GM18502 (cell line): Measurements from ENCODE around the gene FAM53B.
A peak's percentile ranks its signal among the peaks of the same experiment; 100 is the strongest.

Source experiments
- ATAC-seq: cut with Tn5 transposase; IDR thresholded peaks from one replicate; pipeline ENCODE4 v1.9.1; 2021; ENCODE audit warnings: mild to moderate bottlenecking; ENCODE audit not compliant: unreplicated experiment, poor library complexity

FAM53B gene

DNA sequence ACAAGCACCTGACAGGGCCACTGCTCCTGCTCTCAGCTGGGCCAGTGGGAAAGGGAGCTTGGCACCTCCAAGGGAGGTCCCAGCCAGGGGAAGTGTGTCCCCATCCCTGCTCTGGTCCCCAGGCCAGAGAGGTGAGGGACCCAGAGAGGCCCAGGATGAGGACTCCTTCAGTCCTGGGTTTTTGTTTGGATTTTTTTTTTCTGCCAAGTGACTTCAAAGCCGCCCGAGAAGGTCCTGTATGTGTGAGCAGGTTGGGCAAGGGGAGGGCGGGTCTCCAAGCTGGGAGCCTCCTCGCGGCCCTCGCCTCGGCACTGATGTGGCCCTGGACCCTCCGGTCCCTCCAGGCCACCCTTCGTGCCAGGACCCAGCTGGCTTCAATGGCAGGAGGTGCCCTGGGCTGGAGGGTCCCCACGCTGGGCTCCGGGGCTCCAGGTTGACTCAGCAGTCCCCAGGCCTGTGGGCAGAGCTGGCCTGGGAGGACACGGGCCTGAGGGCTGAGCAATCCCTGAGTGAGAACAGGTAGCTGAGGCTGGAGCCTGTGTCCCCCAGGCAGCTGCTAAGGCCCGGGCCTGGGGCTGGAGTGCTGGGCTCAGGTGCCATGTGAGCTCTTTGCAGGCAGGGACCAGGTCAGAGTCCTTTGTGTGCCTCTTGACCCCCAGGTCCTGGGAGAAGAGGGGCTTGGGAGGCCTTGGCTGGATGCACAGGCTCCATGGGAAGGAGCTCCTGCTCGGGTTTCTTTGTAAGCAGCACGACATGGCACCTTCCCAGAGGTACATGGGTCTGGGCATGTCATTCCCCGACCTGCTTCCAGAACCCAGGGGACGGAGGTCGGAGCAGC lies 140.6 kb downstream of the FAM53B start:
- no peak for ATAC-seq

DNA sequence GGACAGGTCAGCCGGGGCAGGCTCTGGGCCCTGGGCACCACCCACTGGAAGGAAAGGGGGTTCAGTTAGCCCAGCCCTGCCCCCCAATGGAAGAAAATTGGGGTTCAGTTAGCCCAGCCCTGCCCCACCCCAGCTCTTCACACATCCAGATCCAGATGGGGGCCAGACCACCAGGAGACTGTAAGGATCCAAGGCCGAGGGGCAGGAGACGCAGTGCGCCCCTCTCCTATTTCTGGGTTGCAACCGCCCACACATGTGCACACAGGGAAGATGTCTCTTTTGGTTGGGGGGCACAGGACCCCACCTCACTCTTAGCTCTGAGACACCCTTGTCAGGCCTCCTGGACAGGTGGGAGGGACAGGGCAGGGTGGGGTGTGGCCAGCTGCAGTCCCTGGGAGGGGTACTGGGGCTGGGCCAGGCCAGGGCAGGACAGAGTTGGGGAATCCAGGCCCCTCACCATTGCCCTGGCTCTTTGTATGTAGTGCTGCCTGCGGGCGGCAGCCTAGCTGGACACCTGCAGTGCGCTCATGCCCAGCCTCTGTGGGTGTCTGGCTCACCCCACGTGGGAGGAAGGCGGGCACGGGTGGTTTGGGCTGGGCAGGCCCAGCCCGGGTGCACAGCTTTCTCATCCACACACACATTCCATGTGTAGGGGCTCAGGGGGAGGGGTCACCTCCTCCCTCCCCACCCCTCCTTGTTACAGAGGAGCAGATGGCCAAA lies 141.4 kb downstream of the FAM53B start:
- ATAC-seq, result no peak

DNA sequence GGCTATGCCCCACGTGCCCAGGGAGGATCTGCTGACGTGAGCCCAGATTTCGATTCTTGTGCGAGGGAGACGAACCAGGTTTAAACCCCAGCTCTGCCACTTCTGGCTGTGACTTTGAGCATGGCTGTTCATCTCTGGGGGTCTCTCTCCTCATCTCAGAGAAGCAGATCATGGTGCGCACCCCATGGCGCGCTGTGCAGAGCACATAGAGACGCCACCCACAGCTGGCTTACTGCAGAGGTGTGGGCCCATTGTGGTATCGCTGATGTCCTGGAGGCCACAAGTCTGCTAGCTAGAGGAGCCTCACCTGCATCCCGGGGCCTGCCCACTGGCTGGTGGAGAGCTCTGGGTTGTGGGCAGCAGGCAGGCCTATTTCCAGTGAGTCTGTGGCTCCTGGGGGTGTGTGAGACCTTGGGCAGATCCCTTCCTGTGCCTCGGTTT lies 142.0 kb downstream of the FAM53B start:
- ATAC-seq, result no peak

DNA sequence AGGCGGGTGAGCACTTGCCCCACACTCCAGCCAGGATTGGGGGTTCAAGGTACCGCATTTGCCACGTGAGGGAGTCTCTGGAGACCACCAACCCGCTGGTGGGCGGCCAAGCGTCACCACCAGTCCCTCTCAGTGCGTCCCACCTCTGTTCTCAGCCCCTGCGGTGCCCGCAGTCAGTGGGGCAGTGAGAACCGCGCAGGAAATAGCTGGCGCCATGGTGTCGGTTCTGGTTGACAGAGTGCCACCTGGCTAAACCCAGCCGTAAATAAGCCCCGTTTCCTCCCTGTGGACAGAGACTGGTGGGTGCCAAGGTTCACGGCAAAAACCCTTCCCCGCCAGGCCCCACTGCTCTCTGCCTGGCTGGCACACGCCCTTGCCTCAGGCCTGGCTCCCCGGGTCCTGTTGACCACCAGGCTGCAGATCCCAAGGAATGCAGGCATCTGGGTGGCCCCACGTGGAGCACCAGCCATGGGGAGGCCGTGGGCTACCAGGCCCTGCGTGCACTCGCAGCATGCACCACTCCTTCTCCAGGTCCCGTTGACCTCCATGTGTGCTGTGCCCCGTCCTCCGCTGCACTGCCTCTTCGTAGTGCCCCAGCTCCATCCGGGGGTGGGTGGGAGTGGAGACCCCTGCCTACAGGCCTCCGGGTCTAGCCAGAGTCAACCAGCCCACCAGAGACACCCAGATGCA lies 142.6 kb downstream of the FAM53B start:
- ATAC-seq, result peak; percentile 42

DNA sequence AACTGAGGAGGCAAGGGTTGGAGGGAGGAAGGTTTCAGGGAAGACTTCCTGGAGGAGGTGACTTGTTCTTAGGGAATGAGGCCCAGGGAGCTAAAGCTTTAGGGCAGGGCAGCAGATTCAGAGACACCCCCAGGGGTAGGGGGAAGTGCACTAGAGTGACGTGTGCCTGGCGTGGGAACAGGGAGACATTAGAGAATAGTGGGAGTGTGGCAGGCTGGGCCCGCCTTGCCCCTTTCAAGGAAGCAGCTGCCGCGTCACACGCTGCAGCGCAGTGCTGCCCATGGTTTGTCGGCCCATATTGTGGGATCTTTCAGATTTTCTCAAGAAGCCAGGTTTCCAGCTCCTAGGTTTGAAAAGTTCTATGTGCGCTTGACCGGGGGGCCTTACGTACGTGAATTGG lies 143.2 kb downstream of the FAM53B start:
- ATAC-seq, result no peak

DNA sequence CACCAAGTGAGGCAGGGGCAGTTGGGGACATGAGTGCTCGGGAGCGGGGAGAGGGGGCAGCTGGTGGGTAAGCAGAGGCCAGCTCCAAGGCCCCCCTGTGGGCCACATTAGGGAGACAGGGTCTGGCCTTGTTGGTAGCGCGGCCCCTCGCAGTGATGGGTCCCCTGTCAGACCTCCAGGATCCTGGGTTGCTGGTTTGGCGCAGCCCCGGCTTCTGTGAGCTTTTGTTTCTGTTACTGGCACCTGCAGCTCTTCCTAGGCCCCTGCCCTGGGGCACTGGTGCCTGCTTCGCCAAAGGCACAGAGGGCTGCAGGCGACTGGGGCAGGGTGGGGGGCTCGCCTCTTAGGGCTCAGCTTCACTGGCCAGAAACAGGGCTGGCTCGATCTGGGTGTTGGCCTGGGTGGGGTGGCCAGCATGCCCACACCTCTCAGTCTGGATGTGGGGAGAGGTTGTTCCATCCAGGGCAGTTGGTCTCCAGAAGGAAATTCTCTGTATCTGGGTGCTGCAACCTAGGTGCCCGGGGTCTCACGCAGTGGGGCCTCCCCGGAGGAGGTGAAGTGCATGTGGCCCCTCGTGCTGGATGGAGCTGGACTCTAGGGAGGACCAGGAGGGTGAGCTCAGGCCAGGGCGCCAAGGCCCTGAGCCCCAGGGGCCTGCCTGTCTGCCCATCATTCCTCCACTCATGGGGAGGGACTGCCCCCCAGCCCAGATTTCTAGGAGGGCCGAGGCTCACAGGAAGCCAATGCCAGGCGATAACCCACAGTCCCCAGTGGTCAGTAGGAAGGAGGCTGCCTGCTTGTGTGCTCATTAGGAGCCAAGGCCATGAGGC lies 143.9 kb downstream of the FAM53B start:
- ATAC-seq, result no peak

DNA sequence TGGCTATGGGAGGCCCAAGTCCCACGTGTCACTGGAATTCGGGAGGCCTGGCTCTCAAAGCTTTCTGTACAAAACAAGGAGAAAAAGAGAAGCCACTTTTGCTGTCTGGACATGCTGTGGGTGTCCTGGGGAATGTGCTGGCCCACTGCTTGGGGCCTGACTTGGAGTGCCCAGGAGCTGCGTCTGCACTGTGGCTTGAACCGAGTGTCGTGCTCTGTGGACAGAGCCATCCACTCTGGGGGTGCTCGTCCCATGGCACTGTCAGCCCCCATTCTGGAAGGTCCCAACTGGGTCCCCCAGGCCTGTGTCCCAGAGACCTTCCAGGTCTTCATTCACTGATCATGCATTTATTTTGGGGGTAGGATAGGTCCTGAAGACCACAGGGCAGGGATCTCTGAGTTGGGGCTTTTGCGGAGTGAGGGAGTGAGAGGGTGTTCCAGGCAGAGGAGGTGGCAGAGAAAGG lies 144.6 kb downstream of the FAM53B start:
- ATAC-seq, result no peak

DNA sequence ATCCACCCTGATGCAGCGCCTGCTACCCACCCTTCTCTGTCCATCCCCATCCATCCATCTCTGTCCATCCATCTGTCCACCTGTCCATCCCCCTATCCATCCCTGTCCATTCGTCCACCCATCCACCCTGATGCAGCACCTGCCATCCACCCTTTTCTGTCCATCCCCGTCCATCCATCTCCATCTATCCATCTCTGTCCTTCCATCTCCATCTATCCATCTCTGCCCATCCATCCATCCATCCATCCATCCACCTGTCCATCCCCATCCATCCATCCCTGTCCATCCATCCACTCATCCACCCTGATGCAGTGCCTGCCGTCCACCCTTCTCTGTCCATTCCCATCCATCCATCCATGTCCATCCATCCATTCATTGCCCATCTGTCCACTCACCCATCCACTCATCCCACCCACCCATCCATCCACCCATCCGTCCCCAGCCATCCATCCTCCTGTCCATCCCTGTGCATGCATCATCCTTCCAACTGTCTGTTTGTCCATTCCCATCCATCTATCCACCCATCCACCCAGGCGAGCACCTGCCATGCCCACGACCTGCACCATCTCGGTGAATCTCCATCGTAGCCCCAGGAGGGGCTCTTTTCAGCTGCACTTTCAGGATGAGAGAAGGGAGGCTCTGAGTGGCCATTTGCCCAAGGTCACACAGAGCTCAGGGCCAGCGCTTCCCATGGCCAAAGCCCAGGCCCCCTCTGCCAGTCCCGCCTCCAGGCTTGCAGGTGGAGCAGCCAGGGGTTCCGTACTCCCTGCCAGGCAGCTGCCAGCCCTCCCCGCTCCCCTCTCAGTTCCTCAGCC lies 145.2 kb downstream of the FAM53B start:
- ATAC-seq, result no peak

DNA sequence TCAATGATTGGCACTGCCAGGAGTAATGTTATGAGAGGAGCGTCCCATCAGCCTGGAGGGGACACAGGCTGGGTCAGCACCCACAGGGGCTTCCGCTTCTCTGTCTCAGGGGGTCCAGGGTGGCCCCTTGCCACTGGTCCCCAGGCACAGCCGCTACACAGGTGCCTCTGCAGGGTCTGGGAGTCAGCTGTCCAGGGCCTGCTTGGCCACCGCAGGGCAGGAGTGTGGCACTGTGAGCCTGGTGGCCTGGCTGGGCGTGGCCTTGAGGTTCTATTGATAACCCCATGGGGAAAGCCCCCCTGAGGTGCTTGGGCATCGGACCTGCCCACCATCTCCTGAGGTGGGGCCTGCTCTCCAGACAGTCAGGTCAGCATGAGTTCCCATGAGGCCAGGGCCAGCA lies 146.0 kb downstream of the FAM53B start:
- no peak for ATAC-seq

DNA sequence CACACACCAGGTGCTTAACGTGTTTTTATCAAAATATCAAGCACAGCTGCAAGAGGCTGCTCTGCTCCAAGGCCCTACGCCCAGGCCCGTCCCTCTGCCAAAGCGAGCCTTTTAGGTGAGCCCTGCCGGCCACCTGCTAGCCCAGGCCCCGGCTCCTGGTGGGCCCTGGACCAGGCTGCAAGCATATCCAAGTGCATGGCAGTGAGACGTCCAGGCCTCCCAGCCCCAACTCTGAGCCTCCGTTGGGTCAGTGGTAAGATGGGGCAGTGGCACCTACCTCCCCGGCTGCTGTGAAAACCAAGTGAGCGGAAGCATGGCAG lies 146.4 kb downstream of the FAM53B start:
- no peak for ATAC-seq

DNA sequence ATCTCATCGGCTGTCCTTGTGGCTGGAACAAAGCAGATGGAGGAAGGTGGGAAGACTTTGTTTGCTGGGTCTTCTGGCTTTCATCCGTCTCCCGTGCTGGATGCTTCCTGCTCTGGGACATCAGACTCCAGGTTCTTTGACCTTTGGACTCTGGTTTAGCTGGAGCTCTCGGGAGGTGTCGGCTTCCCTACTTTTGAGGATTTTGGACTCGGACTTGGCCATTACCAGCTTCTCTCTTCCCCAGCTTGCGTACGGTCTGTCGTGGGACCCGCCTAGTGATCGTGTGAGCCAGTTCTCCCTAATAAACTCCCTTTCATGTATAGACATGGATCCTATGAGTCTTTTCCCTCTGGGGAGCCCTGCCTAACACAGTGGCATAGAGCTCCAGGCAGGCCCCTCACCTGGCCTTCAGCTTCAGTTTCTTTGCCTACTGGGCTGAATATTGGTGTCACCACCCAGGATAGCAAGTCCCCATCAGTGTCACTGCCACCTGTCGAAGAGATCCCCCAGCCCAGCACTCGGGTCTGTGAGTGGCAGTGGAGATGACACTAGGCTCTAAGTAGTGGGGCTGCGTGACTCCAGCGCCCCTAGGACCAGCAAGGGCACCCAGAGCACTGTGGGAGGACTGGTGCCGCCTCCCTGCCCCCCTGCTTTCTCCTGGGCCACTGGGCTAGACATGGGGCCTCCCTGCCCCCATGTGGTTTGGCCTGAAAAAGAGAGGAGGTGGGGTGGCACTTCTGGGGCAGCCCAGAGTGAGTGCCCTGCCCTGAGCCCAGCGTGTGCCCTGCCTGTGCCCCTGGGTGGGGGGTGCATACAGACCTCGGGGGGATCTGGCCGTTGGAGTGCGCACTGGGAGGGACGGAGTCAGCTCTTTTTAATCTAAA lies 147.0 kb downstream of the FAM53B start:
- ATAC-seq, result no peak

DNA sequence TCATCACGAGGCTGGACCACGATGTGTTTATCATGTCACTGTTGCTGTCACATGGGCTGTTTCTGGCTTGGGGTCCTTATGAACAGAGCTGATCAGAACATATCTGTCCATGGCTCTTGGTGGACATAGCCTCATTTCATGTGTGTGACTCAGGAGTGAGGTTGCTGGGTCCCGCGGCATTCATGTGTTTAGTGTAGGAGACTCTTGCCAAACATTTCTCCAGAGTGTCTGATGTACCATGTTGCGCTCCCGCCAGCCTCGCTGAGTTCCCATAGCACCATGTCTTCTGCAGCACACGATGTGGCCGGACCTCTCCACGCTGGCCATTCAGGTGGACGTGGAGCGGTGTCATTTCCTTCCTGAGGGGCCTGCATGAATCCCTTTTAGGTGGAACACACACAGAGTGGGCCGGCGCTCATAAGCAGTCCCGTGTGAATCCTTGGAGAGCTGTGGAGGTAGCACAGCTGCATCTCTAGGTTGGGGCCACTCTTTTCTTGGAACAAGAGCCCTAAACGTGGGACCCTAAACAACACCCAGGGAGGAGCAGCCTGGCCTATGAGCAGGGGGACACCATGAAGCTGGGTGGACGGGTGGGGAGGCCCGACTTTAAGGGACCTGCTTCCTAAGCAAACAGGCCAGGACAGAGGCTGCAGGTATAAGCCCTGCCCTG lies 147.9 kb downstream of the FAM53B start:
- no peak for ATAC-seq

DNA sequence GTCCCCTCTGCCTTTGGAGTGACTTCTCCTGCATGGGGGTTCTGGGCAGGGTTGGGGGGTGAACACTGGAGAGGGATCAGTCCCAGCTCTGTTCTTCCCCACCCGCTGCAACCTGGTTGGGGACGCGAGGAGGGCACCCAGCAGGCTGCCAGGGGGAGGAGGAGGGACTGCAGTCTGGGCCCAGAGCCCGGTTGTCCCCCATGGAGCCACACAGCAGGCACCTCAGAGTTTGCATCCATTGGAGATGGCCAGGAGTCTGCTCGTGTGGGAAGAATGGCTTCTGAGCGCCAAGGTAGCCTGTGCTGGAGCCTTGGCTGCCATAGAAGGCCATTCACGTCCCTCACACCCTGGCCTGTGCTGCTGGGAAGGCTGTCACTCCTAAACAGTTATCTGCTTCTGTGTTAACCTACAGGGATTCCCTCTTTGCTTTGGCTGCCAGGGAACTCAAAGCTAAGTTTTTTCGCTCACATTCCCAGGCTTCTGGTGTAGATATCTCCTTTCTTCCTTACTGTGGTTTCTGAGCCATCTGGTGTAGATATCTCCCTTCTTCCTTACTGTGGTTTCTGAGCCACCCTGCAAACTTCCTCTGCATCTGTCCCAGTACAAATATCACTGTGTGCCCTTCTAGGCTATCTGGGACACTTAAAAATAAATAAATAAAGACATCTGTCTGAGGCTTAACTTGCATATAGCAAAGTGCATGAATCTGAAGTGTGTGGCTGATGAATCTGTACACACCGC lies 148.9 kb downstream of the FAM53B start:
- no peak for ATAC-seq

DNA sequence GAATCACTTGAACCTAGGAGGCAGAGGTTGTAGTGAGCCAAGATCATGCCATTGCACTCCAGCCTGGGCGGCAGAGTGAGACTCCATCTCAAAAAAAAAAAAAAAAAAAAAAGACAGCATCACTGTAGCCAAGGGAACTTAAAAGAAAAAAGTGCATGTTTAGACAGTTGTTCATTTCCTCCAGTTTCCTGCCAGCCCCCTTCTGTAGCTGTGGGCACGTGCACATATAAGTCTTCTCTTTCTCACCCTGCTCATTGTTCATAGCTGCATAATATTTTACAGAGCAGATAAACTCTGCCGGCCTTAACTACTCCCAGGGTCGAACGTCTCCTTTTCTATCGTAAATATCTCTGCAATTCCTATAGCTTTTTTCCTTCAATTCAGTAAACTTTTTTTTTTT lies 149.9 kb downstream of the FAM53B start:
- no peak for ATAC-seq

DNA sequence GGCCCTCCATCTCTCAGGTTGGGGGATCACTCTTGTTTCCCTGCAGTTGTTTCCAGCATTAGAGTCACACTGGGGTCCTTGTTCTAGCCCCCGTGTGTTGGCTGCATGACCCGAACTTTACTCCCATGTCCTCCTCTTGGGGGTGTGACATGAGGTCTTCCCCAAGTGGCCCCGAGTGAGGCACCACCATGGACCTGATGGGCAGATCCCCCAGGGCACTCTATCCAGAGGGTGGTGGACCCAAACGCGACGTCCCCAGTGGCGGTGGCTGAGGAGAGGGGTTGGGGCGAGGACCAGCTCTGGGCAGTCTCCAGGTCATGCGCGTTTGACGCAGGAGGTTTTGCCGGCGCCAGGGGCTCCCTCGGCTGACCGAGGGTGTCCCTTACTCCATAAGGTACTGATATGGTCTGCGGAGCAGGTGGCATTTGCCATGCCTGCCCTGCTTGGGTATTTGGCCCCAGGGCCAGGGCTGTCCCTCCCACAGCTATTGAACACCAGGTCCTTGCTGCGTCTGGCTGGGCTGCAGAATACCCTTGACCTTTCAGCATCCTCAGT lies 150.7 kb downstream of the FAM53B start:
- ATAC-seq, result no peak

DNA sequence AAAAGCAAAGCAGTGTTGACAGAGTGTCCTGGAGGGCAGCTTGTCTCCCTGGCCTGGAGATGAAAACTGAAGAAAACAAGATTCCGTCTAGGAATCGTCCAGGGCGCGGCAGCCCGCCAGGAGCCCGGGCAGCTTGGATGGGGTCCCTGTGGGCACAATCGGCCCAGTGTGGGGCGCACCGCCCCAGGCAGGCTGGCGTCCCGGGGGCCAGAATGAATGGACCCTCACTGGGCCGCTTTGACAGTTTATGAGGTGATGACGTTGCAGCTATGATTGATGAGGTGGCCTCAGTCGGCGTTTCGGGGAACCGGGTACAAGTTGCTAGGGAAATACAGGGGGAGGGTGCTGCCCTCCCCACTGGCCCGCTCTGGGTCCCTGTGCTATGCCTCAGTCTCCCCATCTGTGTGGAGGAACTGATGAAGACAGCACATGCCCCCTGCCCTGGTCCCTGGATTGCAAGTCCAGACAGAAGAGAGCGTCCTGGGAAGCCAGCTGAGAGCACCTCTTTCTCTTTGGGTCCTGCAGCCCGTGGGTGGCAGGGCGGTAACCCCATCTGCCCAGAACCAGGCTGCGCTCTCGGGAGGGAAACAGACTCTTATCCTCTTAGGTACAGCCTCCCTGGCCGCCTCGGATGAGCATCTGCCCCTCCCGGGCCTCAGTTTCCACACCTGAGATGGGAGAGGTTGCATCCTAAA lies 151.3 kb downstream of the FAM53B start:
- no peak for ATAC-seq

DNA sequence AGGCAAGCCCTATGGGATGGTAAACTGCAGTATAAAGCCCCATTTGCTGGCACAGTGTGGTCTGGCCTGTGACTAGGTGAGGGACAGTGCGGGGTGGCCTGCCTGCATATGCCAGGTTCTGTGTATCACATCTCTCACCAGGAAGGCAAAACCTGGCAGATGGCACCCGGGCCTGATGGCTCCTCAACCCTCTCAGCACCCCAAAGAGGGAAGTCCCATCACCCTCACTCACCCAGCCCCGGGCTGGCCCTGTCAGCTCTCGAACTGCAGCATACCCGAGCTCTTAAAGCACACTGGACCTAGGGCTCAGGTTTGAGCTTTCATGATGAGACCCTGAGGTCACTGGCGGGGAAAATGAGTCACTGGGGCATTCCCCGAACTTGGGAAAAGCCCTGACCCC lies 152.1 kb downstream of the FAM53B start:
- no peak for ATAC-seq
